Measurements from ENCODE around the gene HSPA1L. TPM values are rescaled to one million over a fixed set of nuclear protein-coding genes. Genes with fewer than 3 reads are reported as not detected.

Gene HSPA1L
- total RNA-seq, 1 experiment from 2014 or later: 0.12 TPM

DNA sequence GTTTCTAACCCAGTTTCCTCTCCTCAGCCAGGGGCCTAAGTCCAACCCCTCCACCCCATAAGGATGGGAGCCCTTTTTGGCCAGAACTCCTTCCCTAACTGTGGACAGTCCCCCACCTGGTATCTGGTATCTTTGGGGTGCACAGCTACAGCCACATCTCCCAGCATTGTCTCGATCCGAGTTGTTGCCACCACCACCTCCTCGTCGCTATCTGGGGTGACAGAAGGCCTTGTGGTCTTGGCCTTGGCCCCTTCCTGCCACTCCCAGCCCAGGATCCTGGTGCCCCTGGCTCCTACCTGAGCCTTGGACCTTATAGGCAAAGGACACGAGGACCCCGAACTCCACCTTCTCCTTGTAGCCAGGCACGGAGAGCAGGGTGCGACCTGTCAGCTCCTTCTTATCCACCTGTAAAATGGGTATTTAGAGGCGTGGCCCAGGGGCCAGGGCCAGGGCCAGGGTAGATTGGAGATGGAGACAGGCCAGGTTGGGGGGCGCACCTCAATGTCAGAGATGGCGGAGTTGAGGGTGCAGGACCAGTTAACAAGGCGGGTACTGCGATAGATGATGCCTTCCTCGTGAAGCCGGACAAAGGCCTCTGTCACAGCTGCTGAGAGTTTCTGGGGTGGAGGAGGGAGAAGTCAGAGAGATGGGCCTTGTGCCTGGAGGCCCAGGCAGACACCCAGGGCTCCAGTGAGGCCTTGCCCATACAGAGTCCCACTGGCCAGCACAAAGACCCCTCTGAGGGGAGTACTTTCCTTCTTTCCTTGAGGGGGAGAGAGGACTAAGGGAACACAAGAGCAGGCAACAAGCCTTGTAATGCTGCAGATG is 30.8 kb downstream of the HSPA1L start:
- Histone ChIP-seq H3K79me2 (ENCODE audit: insufficient read depth, low read length) (peaks cover 16% of the 10 kb centered on the region), H3K4me1 (ENCODE audit: control insufficient read depth in 1 of 2, insufficient read depth in 2 of 2, low read length in 2 of 2) (no peaks in the 10 kb centered on the region), H3K9me3 (ENCODE audit: control insufficient read depth in 1 of 2, insufficient read depth in 1 of 2, low read depth in 1 of 2, low read length in 2 of 2) (no peaks in the 10 kb centered on the region), H3K4me3 (replicated peaks in 1 of 2; ENCODE audit: low read depth in 1 of 2, low read length in 2 of 2) (no peak overlapping the region), H3K27ac (ENCODE audit: low read depth, low read length) (no peak overlapping the region), H3K9me2 (ENCODE audit: insufficient read depth) (no peaks in the 10 kb centered on the region), H3K27me3 (ENCODE audit: insufficient read depth, low read length) (no peaks in the 10 kb centered on the region), H3K9ac (ENCODE audit: low read length) (no peak overlapping the region), H2AFZ (ENCODE audit: low read depth, low read length, poor library complexity, severe bottlenecking) (no peak overlapping the region), H3K36me3 (ENCODE audit: control insufficient read depth in 1 of 2, insufficient read depth in 2 of 2, low read length in 2 of 2) (peaks cover 44 to 48% of the 10 kb centered on the region in 2 experiments), H3K4me2 (ENCODE audit: low read length) (no peak overlapping the region), H4K20me1 (ENCODE audit: insufficient read depth) (0 out of 2 replicates have a peak, but pooled peaks cover 3% of the 10 kb centered on the region)
- TF ChIP-seq, protein P1, sequence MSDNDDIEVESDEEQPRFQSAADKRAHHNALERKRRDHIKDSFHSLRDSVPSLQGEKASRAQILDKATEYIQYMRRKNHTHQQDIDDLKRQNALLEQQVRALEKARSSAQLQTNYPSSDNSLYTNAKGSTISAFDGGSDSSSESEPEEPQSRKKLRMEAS (IDR thresholded peaks at IDR 0.05): no peak
- TF ChIP-seq YY1 (IDR thresholded peaks at IDR 0.05; ENCODE audit: extremely low read depth, insufficient replicate concordance, low read depth, low read length) (no peak), JUND (IDR thresholded peaks at IDR 0.05) (no peak), SP1 (IDR thresholded peaks at IDR 0.05; ENCODE audit: low read depth) (no peak), EZH2 (IDR thresholded peaks at IDR 0.05) (no peak), ZNF274 (IDR thresholded peaks at IDR 0.05; ENCODE audit: low read depth, low read length) (no peak), EGR1 (IDR thresholded peaks at IDR 0.05; ENCODE audit: low read depth) (no peak), TCF7L2 (IDR thresholded peaks at IDR 0.05; ENCODE audit: borderline replicate concordance, extremely low read depth, insufficient read depth, insufficient read length) (no peak), ELF1 (IDR thresholded peaks at IDR 0.05; ENCODE audit: borderline replicate concordance, low read depth) (no peak), FOSL1 (IDR thresholded peaks at IDR 0.05; ENCODE audit: low read depth) (no peak), EZH2phosphoT487 (IDR thresholded peaks at IDR 0.05; ENCODE audit: borderline replicate concordance) (no peak), CEBPB (IDR thresholded peaks at IDR 0.05; ENCODE audit: low read depth) (no peak), ZFX (IDR thresholded peaks at IDR 0.05) (no peak), RAD21 (IDR thresholded peaks at IDR 0.05; ENCODE audit: low read depth) (no peak), SRF (IDR thresholded peaks at IDR 0.05; ENCODE audit: low read depth) (no peak)
- TF ChIP-seq, protein P2, sequence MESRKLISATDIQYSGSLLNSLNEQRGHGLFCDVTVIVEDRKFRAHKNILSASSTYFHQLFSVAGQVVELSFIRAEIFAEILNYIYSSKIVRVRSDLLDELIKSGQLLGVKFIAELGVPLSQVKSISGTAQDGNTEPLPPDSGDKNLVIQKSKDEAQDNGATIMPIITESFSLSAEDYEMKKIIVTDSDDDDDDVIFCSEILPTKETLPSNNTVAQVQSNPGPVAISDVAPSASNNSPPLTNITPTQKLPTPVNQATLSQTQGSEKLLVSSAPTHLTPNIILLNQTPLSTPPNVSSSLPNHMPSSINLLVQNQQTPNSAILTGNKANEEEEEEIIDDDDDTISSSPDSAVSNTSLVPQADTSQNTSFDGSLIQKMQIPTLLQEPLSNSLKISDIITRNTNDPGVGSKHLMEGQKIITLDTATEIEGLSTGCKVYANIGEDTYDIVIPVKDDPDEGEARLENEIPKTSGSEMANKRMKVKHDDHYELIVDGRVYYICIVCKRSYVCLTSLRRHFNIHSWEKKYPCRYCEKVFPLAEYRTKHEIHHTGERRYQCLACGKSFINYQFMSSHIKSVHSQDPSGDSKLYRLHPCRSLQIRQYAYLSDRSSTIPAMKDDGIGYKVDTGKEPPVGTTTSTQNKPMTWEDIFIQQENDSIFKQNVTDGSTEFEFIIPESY (IDR thresholded peaks at IDR 0.05; ENCODE audit: extremely low read depth, insufficient replicate concordance, low read length): no peak
- TF ChIP-seq, protein P3, sequence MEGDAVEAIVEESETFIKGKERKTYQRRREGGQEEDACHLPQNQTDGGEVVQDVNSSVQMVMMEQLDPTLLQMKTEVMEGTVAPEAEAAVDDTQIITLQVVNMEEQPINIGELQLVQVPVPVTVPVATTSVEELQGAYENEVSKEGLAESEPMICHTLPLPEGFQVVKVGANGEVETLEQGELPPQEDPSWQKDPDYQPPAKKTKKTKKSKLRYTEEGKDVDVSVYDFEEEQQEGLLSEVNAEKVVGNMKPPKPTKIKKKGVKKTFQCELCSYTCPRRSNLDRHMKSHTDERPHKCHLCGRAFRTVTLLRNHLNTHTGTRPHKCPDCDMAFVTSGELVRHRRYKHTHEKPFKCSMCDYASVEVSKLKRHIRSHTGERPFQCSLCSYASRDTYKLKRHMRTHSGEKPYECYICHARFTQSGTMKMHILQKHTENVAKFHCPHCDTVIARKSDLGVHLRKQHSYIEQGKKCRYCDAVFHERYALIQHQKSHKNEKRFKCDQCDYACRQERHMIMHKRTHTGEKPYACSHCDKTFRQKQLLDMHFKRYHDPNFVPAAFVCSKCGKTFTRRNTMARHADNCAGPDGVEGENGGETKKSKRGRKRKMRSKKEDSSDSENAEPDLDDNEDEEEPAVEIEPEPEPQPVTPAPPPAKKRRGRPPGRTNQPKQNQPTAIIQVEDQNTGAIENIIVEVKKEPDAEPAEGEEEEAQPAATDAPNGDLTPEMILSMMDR (IDR thresholded peaks at IDR 0.05 in 2 of 3, conservative IDR thresholded peaks at IDR 0.05 in 1 of 3; ENCODE audit: borderline replicate concordance in 1 of 3, insufficient read depth in 1 of 3, low read depth in 2 of 3, low read length in 2 of 3): no peak
- TF ChIP-seq, protein P4, sequence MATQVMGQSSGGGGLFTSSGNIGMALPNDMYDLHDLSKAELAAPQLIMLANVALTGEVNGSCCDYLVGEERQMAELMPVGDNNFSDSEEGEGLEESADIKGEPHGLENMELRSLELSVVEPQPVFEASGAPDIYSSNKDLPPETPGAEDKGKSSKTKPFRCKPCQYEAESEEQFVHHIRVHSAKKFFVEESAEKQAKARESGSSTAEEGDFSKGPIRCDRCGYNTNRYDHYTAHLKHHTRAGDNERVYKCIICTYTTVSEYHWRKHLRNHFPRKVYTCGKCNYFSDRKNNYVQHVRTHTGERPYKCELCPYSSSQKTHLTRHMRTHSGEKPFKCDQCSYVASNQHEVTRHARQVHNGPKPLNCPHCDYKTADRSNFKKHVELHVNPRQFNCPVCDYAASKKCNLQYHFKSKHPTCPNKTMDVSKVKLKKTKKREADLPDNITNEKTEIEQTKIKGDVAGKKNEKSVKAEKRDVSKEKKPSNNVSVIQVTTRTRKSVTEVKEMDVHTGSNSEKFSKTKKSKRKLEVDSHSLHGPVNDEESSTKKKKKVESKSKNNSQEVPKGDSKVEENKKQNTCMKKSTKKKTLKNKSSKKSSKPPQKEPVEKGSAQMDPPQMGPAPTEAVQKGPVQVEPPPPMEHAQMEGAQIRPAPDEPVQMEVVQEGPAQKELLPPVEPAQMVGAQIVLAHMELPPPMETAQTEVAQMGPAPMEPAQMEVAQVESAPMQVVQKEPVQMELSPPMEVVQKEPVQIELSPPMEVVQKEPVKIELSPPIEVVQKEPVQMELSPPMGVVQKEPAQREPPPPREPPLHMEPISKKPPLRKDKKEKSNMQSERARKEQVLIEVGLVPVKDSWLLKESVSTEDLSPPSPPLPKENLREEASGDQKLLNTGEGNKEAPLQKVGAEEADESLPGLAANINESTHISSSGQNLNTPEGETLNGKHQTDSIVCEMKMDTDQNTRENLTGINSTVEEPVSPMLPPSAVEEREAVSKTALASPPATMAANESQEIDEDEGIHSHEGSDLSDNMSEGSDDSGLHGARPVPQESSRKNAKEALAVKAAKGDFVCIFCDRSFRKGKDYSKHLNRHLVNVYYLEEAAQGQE (IDR thresholded peaks at IDR 0.05; ENCODE audit: low read depth): no peak
- DNase-seq (ENCODE audit: low read depth, low spot score): no peak
- ChIA-PET RAD21 (ENCODE audit: low non-redundant PET in 1 of 2, low total read pairs in 2 of 2, uncharacterized antibody in 2 of 2, unreplicated experiment in 2 of 2) (no interaction called here), CTCF (no interaction called here), POLR2A (interaction anchor here (0.8 to 0.9 kb wide), 3 partner anchors 9 to 57 kb away, joined by 3 read pairs; no protein-coding TSS in a partner anchor)
- no TSS peak for BruUV-seq (replicated peaks)
- intact Hi-C loops (cut with micrococcal nuclease): no loop called here
- ATAC-seq: no peak
